Neural crest cell (in vitro differentiated cells): Measurements from ENCODE around the gene SLX4IP. TPM values are rescaled to one million over a fixed set of nuclear protein-coding genes. Genes with fewer than 3 reads are reported as not detected.
A peak's percentile ranks its signal among the peaks of the same experiment; 100 is the strongest.

Source experiments
- DNase-seq: peaks from one replicate; pipeline ENCODE4 v3.0.0; 2021; ENCODE audit warnings: low read depth, mixed read lengths, low spot score
- H3K27ac Mint-ChIP-seq: one replicate; pipeline ENCODE4 v1.8.0; 2021; ENCODE audit warnings: mild to moderate bottlenecking, mixed read lengths; ENCODE audit not compliant: unreplicated experiment
- H3K27me3 Mint-ChIP-seq: 2 replicates; pipeline ENCODE4 v1.8.0; 2021; ENCODE audit warnings: low read depth, mild to moderate bottlenecking, mixed read lengths
- H3K36me3 Mint-ChIP-seq: 2 replicates; pipeline ENCODE4 v1.8.0; 2021; ENCODE audit warnings: low read depth, mild to moderate bottlenecking, mixed read lengths
- H3K4me1 Mint-ChIP-seq: 2 replicates; pipeline ENCODE4 v1.8.0; 2021; ENCODE audit warnings: mixed read lengths
- H3K4me3 Mint-ChIP-seq: one replicate; pipeline ENCODE4 v1.8.0; 2021; ENCODE audit warnings: mild to moderate bottlenecking, mixed read lengths
- H3K9me3 Mint-ChIP-seq: 2 replicates; pipeline ENCODE4 v1.8.0; 2021; ENCODE audit warnings: mixed read lengths
- CTCF ChIP-seq: fragments of 200-600 bp; sonication (generic); conservative IDR thresholded peaks from 2 replicates; pipeline ENCODE4 v1.5.0; 2021; ENCODE audit warnings: antibody characterized with exemption, mild to moderate bottlenecking
- total RNA-seq: library from RNA; stranded (reverse); gene quantifications from 2 replicates; pipeline ENCODE4 v1.2.1, GENCODE V29; 2021

The SLX4IP gene
- total RNA-seq, 1 donor from 2014 or later: 8.5 TPM

GRCh38 chr20:10543480-10543879 lies 108.4 kb downstream of the SLX4IP start:
- Mint-ChIP-seq H3K27me3 (no peaks in the 10 kb centered on the region), H3K4me1 (peaks cover 52% of the 10 kb centered on the region), H3K9me3 (no peaks in the 10 kb centered on the region), H3K36me3 (peaks cover 2% of the 10 kb centered on the region), H3K4me3 (no peak overlapping the region), H3K27ac (peak overlapping the region; percentile 16)
- TF ChIP-seq CTCF: no peak
- DNase-seq: no peak

- peaks cover 2% of the 10 kb centered on the region for H3K36me3 Mint-ChIP-seq
- H3K9me3 Mint-ChIP-seq: no peaks in the 10 kb centered on the region
- H3K4me1 Mint-ChIP-seq: peaks cover 57% of the 10 kb centered on the region
- no peak for TF ChIP-seq CTCF
- H3K27ac Mint-ChIP-seq: peak overlapping the region; percentile 20
- no peaks in the 10 kb centered on the region for H3K27me3 Mint-ChIP-seq
- no peak for DNase-seq
- H3K4me3 Mint-ChIP-seq: no peak overlapping the region
These were observed 112.4 kb downstream of the SLX4IP start for GRCh38 chr20:10547276-10548114.

- peaks cover 68% of the 10 kb centered on the region for H3K4me1 Mint-ChIP-seq
- no peak overlapping the region for H3K4me3 Mint-ChIP-seq
- no peaks in the 10 kb centered on the region for H3K27me3 Mint-ChIP-seq
- TF ChIP-seq CTCF: no peak
- no peaks in the 10 kb centered on the region for H3K9me3 Mint-ChIP-seq
- no peak overlapping the region for H3K27ac Mint-ChIP-seq
- no peak for DNase-seq
- H3K36me3 Mint-ChIP-seq: no peaks in the 10 kb centered on the region
These were observed 114.4 kb downstream of the SLX4IP start for GRCh38 chr20:10549511-10549910.

GRCh38 chr20:10550204-10551118 lies 115.4 kb downstream of the SLX4IP start:
- Mint-ChIP-seq H3K36me3 (no peaks in the 10 kb centered on the region), H3K9me3 (no peaks in the 10 kb centered on the region), H3K4me3 (no peak overlapping the region), H3K4me1 (peaks cover 65% of the 10 kb centered on the region), H3K27me3 (no peaks in the 10 kb centered on the region), H3K27ac (no peak overlapping the region)
- no peak for TF ChIP-seq CTCF
- DNase-seq: no peak

GRCh38 chr20:10551732-10552724 lies 116.9 kb downstream of the SLX4IP start:
- no peaks in the 10 kb centered on the region for H3K36me3 Mint-ChIP-seq
- DNase-seq: no peak
- no peak overlapping the region for H3K4me3 Mint-ChIP-seq
- peak overlapping the region; percentile 24 for H3K27ac Mint-ChIP-seq
- H3K4me1 Mint-ChIP-seq: peaks cover 72% of the 10 kb centered on the region
- no peaks in the 10 kb centered on the region for H3K9me3 Mint-ChIP-seq
- TF ChIP-seq CTCF: no peak
- H3K27me3 Mint-ChIP-seq: no peaks in the 10 kb centered on the region
